ENCODE results near the gene TMC3.
A peak's percentile ranks its signal among the peaks of the same experiment; 100 is the strongest.
"Not testable (repeated sequence)": the region's sequence is repeated elsewhere in the genome, so short reads cannot be mapped to it uniquely, and the experiment has no call there.

Gene TMC3

DNA sequence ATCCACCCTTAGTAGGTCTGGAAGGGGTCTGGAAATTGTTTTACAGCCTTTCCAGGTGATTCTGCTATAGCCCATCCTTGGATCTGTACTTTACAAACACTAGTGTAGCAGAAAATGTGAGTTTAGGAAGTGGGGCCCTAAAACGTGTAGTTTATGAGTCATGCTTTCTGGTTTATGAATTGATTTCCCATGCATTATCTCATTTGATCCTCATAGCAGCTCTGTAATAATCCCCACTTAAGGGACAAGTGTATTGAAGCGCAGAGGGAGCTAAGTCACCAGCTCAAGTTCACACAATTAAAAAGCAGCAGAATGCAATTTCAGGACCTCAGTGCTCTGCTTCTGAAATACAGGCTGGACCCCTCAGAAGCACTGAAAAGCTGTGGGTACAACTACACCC lies 27.4 kb downstream of the TMC3 start:
- DNase-seq (ENCODE audit: low spot score), result no peak

DNA sequence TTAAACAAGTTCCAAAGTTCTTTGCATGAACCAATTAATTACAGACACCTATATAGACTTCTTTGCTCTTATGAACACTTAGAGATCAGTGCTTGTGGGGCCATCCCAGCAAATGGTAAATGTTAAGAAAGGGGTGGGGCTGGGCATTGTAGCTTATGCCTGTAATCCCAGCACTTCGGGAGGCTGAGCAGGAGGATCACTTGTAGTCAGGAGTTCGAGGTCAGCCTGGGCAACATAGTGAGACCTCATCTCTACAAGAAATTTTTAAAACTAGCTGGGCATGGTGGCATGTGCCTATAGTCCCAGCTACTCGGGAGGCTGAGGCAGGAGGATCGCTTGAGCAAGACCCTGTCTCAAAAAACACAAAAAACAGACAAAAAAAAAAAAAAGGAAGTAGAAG lies 30.6 kb downstream of the TMC3 start:
- no peak for DNase-seq (ENCODE audit: low spot score)

DNA sequence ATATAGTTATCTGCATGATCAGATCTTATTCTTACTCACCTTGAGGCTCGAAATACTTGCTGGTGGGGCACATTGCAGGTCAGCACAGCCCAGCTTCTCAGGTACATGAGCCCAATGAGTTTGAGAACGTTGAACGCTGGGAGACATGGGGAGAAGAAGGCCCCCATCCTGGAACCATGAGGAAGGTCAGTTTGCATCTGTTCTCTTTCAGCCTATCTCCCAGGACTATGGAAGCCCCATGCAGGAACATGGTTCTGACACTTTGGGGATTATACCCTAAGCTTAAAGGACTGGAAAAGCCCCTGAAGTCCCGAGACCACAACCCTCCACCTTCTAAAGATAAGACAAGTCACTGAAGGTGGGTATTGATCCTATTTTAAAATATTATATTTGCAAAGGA lies 32.7 kb downstream of the TMC3 start:
- no peak for DNase-seq (ENCODE audit: low spot score)

DNA sequence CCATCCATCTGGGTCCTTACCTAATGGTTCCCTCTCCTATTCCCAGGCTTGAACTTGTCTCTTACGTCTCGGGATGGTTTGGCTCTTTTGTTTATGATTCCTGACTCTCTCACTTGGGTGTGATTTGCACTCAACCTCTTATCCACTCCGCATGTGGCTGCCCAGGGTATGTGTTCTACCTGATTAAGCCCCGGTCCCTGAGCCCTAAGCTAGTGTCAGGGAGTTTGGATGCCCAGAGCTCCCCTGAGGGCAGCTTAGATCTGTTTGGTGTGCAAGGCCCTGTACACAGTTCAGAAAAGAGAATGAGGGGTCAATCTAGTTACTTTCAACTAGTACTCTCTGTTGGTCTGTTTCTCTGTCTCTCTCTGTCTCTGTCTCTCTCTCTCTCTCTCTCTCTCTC lies 34.2 kb downstream of the TMC3 start:
- no peak for DNase-seq (ENCODE audit: low spot score)

DNA sequence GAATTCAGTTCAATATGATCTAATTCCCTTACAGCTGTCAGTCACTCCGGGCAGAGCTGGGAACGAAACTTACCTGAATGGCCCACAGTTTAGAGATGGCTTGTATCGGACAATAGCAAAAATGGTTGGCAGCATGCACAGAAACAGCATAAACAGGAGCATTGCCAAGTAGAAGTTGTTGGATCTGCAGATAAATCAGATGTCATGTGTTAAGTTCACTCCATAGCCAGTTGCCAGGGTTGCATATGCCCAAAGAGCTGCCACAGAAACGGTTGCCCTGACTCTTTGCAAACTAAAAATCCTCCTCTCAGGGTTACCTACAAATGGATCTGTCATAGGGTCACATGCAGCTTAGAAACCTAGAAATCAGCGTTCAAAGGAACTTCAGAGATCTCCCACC lies 34.7 kb downstream of the TMC3 start:
- no peak for DNase-seq (ENCODE audit: low spot score)

DNA sequence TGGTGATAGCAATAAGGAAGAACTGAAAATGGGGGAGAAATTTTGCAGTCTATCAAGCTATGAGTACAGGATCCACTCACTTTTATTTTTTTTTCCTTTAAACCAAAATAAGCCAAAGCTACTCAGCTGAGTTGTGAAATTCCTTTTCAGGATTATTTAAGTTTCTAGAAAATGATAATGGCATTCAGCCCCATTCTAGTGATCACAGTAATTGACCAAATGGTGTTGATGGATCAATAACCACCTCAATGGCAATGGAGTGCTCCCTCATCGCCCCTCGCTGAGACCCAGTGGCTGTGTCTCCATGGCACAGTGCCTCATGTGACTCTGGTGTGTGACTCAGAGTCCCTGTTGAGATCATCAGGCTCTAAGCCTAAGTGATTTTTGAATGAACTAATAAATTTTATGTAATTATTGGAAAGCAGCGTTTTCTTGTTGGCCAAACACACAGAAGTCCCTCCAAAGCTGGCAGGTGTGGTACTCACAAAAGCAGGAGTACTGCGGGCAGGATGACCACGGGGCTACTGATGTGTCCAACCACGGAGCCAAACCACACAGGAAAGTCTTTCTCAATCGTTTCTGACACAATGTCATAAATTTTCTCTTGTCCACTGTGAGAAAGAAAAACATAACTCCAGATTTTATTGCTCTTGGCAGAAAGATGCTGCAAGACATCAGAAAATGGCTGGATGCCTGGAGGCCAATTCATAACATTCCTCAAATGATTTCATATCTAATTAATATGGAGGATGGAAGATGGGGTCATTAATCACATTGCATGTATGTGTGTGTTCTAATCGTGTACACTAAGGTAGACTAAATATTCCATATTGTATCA lies 35.6 kb downstream of the TMC3 start:
- no peak for DNase-seq (ENCODE audit: low spot score)

DNA sequence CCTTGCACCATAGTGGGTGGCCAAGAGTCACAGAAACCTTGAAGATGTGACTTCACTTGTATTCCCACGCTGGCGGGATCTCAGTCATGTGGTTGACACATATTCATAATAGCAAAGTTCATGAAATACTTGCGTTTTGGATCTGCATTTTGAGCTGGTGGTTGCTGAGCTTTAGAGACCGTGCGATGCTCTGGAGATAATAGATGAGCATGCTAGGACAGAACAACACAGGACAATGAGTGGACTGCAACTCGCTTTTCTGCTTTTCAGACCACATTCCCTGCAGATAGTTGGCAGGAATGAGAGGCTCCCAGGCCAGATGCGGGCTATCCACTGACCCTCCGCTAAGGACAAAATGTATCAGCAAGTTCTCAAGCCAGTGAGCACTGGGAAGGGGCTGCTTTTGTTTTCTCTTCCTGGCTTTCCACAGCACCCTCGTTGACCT lies 36.3 kb downstream of the TMC3 start:
- DNase-seq (ENCODE audit: low spot score), result no peak

DNA sequence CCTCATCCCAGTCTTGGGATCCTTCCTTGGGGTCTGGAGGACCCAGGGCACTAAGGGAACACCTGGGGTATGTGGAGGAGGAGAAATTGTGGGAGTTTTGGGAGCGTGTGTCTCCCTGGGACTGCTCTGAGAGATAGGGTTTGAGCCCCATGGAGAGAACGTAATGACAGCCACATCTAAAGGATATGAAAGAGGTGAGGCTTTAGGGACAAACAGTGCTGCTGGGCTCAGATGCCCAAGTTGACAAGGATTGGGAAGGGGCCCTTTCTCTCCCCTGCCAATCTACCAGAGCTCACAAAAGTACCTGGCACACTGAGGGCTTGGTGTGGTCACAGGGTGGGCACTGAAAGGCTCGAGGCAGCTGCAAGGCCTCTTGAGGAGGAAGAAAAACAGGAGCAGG lies 36.8 kb downstream of the TMC3 start:
- DNase-seq (ENCODE audit: low spot score), result no peak

DNA sequence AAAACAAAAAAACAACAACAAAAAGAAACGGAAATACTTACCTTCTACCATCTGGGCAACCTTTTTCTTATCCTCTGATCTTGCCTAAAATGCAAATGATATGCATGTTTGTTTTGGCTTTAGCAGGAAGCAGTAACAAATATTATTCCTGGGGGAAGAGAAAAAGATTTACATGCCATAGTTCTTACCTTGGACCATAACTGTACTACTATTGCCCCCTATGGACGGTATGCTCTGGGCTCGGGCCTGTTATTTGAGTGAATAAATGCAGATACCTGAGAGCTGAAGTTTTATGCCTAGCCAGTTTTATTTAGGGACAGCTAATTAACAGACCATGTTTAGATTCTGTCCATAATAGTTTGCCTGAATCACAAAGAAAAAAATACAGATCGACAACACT lies 37.4 kb downstream of the TMC3 start:
- DNase-seq (ENCODE audit: low spot score), result no peak

DNA sequence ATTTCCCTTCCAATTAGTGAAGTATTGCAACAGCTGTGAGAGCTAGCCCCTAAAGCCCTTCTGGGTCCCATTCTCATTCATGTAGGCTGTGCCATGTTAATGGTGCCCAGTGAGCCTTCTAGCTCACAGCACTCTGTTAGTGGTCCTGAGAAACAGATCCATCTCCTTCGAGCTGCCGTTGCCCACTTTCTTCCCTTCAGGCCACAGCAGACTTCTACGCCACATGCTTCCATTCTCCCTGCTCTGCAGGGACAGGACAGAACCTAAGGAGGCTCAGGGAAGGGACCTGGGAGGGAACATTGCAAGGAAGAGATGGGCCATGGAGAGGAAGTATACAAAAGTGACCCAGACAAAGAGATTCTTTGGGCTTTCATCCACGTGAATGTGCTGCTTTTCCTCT lies 38.4 kb downstream of the TMC3 start:
- no peak for DNase-seq (ENCODE audit: low spot score)

DNA sequence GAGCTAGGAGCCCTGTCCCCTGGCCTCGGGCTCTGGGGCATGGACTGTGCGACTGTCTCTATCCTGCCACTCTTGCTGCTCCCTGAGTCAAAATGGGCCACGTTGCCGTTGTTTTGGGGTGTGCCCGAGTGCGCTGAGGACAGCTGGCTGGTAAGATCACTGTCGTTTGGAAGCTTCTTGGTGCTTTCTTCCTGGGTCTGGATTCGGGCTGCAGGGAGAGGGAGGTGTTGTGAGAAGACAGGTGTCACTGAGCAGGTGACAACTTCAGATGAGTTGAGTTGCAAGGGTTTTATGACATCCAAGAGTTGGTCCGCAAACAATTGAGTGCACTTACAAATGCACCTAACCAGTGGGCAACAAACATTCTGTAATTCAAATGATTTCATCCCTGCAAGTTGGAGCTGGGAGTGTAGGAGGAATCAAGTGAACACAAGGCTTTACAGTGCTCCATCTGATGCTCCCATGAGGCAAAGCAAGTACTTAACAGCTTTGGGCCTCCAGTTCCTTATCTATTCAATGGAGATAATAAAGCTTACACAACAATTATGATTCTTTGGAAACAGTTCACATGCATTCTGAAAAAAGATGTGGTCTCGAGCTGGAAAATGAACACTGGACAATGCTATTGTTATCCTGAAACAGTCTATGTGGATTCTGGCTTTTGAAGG lies 39.1 kb downstream of the TMC3 start:
- DNase-seq (ENCODE audit: low spot score), result no peak

DNA sequence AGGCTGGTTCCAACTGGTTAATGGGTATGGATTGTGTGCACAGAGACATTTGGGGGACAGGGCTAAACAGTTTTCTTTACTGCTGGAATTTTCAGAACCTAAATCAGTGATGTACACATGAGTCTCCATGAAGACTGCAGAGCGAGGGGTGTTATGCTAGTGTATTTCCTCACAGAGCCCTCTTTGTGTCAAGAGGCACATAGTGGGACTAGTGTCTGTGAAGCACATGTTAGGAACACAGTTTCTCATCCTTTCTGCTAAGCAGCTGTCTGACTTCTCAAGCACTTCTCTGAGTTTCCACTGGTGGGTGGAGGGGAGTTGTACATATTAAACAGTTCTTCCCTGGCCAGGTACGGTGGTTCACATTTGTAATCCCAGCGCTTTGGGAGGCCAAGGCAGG lies 40.6 kb downstream of the TMC3 start:
- DNase-seq (ENCODE audit: low spot score), result no peak

DNA sequence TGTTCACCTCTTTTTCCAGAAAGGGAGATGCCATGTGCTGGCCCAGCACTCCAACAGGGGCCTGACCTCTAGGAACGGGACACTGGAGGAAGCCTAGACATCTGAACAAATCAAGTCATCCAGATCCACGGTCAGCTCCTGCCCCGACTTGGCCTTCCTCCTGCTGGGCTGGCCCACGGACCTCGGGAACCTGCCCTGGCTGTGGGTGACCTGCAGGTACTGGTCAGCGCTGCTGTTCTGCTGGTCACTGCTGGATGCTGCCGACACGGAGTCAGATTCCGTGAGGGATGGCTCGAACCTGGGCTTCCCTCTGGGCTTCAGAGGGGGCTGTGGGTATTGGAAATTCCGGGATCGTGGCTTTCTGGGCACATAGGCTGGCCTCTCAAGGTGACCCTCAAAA lies 41.7 kb downstream of the TMC3 start:
- DNase-seq (ENCODE audit: low spot score), result no peak

DNA sequence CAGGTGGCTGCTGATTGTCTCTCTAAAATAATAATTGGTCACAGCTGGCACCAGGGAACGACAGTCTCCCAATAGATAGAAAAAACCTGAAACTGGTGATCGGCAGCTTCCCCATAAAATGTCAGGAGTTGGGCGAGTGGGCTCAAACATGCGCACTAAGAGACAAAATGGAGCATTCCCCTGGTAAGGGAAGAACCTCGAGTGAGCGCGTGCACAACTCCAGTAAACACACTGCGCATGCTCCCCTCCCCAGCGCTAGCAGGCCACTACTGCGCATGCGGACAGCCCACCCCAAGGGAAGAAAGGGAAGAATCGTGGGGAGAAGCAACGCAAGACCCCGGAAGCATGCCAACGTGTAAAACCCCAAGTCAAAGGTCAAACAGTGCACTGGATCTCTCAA lies 42.4 kb downstream of the TMC3 start:
- no peak for DNase-seq (ENCODE audit: low spot score)

DNA sequence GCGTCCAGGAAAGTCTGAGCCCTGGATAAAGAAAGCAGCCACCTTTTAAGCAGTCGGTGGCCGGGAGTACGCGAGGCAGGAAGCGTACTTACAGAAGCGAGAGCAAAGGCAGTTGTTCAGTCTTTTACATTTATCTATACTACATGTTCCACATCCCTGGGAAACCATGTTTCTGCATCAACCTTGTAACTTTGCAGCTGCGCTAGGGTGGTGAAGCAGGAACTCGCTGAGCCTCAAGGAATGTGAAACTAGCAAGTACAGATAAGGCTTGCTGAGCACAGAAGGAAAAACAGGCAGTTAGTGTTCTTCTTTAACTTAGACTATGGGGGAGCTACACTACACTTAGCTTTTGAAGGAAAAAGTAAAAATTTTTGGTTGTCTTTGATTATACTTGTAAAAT lies 42.9 kb downstream of the TMC3 start:
- DNase-seq (ENCODE audit: low spot score), result not testable (repeated sequence)

DNA sequence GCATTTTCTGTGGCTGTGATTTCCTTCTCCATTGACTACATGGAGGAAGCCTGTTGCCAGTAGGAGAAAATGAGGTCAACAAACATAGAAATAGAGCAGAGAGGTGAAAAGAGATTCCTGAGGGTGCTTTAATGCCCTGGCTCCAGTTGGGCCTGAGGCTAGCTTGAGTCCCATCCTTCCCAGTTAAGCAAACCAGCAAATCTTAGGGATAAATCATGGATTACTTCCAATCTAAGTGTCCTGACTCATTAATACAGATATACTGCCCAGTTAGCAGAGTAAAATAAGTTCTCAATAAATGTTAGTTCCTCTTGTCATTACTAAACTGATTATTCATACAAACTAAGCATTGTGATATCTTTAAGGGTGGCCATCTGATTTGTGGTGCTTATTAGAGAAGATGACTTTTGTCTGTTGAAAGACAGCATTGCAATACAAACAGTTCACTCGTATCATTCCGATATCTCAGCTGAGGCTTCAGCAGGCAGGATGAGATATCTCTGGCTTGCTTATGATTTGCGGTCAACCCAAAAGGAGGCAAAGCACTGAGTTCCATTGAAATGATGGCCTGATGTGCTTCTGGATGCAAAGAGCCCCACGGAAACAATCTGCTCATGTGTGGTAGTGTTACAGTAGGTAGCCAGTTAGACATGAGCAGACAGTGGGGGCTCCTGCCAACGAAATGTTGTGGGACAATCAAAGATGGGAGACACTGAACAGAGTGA lies 43.5 kb downstream of the TMC3 start:
- DNase-seq (ENCODE audit: low spot score), result no peak

DNA sequence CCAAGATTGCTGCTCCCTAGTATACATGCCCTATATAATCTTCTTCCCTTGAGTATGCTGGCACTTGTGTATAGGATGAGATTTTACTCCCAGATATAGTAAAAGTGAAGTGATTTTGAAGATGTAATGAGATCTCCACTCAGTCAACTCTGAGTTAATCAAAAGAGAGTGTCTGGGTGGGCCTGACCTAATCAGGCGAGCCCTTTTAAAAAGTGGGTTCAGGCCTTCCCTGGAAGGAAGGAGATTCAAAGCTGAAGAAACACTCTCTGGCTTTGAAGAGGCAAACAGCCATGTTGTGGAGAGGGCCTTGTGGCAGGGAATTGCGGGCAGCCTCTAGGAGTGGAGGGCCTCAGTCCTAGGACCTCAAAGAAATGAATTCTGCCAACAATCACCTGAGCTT lies 44.6 kb downstream of the TMC3 start:
- no peak for DNase-seq (ENCODE audit: low spot score)

DNA sequence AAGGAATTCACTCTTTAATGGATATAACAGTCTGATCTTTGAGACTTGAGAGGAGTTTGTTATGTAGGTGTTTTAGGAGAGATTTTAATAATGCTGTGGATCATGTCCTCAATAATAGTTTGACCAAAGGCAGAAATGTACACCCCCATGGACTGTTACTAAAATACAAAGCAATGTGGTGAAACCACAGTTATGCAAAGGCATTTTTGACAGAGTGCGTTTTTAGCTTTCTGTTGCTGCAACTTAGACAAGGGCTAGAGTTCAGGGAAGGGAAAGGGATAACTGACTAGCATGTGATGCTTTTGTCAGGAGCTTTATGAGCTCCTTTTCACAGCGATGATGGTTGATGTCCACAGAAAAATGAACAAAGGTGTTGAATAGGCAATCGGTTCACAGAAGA lies 46.5 kb downstream of the TMC3 start:
- no peak for DNase-seq (ENCODE audit: low spot score)

DNA sequence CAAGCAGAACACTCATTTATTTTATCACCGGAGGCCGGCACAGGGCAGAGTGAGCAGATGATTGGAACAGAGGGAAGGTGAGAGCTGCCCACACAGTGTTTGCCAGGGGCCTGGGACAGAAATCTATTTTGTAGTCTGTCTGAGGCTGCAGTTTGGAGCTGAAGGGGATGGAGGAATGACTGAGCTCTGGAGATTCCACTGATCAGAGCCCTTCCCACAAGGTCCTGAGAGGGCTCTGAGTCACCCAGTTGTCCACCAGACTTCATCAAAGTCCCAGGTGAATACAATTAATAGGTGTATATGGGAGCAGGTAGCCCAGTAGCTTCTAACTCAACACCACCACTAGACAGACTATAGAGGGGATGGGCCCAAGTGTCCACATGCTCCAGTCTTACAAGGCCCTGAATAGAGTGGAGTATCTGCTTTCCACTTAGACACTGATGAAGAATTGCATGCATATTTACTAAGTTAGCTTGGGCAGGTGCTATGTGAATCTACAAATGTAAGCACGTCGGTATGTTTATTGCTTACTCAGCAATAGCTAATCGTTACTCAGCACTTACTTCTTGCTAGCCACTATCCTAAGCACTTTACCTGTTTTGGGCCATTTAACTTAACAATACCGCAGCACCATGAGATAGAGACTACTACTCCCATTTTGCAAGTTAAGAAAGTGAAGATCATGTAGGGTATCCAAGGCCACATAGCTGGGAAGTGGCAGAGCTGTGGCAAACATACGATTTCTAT lies 47.4 kb downstream of the TMC3 start:
- DNase-seq (ENCODE audit: low spot score), result no peak

DNA sequence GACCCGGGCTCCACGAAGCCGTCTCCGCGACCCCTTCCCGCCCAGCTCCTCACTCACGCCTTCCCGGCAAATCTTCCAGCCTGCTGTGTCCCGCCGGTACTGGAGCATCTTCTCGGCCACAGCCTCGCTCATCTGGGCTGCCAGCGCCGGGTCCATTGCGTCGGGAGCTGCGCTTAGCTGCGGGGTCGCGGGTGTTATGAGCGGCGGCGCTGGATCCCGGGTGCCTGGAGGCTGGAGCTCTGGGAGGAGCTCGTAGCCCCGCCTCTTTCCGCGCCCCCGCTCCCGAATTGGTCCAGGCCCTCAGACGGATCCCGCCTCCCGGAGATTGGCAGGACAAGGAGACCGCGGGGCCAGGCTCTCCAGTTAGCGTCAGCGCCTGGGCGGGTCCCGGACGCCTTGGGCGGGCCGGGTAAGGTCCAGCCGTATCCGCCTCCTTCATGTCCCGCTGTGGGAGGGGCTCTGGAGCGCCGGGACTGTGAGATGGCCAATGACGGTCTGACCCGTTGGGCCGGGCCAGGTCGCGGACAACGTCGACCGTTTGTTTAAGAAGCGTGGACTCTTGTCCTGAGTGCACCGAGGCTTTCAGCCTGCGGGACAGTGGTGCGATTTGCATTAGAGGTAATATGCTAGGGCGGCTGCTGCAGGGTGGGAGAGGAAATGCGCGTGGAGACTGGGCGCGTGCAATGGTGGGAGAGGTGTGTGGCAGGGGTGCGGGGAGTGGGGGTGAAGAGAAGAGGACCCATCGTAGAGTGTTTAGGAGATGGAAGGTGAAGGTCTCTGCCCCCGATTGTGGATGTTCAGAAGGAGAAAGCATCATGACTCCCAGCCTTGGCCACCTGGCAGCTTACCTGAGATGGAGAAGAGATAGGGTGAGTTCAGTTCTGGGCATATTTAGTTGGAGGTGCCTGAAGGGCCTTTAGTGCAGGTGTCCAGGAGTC lies 49.8 kb downstream of the TMC3 start, which contains the start of gene STARD5:
Gene STARD5, minus strand, starts transcription at position 198 of the 938 bp plus-strand sequence. Its CDS starts 42 bp downstream, at position 156.
- peak; percentile 98 for DNase-seq (ENCODE audit: low spot score)

DNA sequence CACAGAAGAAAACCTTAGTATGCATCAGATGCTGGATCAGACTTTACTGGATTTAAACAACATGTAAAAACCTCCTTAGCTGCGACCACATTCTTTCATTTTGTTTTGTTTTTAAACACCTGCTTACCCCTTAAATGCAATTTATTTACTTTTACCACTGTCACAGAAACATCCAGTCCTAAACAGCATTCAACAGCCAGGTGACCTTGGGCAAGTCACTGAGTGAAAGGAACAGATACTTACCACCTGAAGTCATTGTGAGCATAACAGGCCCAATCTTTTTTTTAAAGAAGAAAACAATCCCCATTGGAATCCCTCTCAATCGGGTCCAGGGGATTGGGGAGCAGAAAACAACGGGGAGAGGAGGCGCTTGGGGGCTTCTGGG lies 50.5 kb downstream of the TMC3 start:
- DNase-seq (ENCODE audit: low spot score), result no peak
